Spleen (tissue), 11 donors: ENCODE data around the gene UBP1. TPM values are rescaled to one million over a fixed set of nuclear protein-coding genes. Genes with fewer than 3 reads are reported as not detected.
"Not testable (repeated sequence)": the region's sequence is repeated elsewhere in the genome, so short reads cannot be mapped to it uniquely, and the experiment has no call there.

Experiments
- DNase-seq: peaks from one replicate; pipeline ENCODE4 v3.0.0-alpha.2; 2020
- H3K27ac ChIP-seq, 8 donors: fragments of 200-600 bp; sonication (generic) in 7 of 8; 1 replicate in 4 of 8; 2 replicates in 4 of 8; pipeline versions ENCODE4 v1.5.0 to v1.8.0; 2016 to 2021; ENCODE audit warnings: inconsistent platforms in 4 of 8, mild to moderate bottlenecking in 4 of 8, moderate library complexity in 1 of 8
- H3K27me3 ChIP-seq, 7 donors: fragments of 200-600 bp; sonication (generic) in 6 of 7; replicated peaks in 1 of 7; 1 replicate in 4 of 7; 2 replicates in 3 of 7; pipeline versions ENCODE4 v1.5.0 to v1.8.0; 2016 to 2021; ENCODE audit warnings: inconsistent platforms in 3 of 7, mild to moderate bottlenecking in 1 of 7
- H3K36me3 ChIP-seq, 6 donors: fragments of 200-600 bp; sonication (generic) in 5 of 6; 1 replicate in 4 of 6; 2 replicates in 2 of 6; pipeline versions ENCODE4 v1.5.0 to v1.8.0; 2016 to 2021; ENCODE audit warnings: inconsistent platforms in 2 of 6
- H3K4me1 ChIP-seq, 6 donors: fragments of 200-600 bp; sonication (generic) in 5 of 6; 1 replicate in 3 of 6; 2 replicates in 3 of 6; pipeline versions ENCODE4 v1.5.0 to v1.8.0; 2016 to 2021; ENCODE audit warnings: inconsistent platforms in 3 of 6
- H3K4me3 ChIP-seq, 8 donors: fragments of 200-600 bp; sonication (generic) in 7 of 8; 1 replicate in 4 of 8; 2 replicates in 4 of 8; pipeline versions ENCODE4 v1.5.0 to v1.8.0; 2016 to 2021; ENCODE audit warnings: inconsistent platforms in 4 of 8, mild to moderate bottlenecking in 4 of 8, moderate library complexity in 2 of 8
- H3K9me3 ChIP-seq, 8 donors: fragments of 200-600 bp; sonication (generic) in 7 of 8; 1 replicate in 4 of 8; 2 replicates in 4 of 8; pipeline versions ENCODE4 v1.5.0 to v1.8.0; 2016 to 2021; ENCODE audit warnings: inconsistent platforms in 4 of 8
- POLR2A ChIP-seq, 3 donors: fragments of 450-650 bp; IDR thresholded peaks; one replicate each; pipeline ENCODE4 v1.5.1; 2017; ENCODE audit warnings: antibody characterized with exemption in 3 of 3, mild to moderate bottlenecking in 1 of 3
- POLR2AphosphoS5 ChIP-seq, 3 donors: sonication (generic); formaldehyde crosslinking; IDR thresholded peaks; one replicate each; pipeline ENCODE4 v1.5.1; 2017; ENCODE audit warnings: antibody characterized with exemption in 3 of 3
- WGBS, 5 donors: extraction: QIAGEN DNeasy Blood & Tissue Kit in 3 of 5; methylation state at CpG; one replicate each; pipeline versions ENCODE4 v1.1.5 to v1.1.7; 2013 to 2018; 5-methylcytosine and 5-hydroxymethylcytosine counted together
- intact Hi-C: fragments of 100-400 bp; cut with DNase I; formaldehyde crosslinking; loops from one replicate; pipeline ENCODE4 v1.15.0; 2023; ENCODE audit warnings: low total_unique reads
- polyA plus RNA-seq, 3 donors: library from polyadenylated mRNA; stranded (reverse); fragments of 200-250 nt; gene quantifications; one replicate each; pipeline ENCODE4 v1.2.1, GENCODE V29; 2013
- total RNA-seq, 7 donors: library from RNA; depleted of rRNA in 3 of 7; stranded (reverse); fragments of >200 nt in 3 of 7; fragmentation: NEBNext Ultra II Directional in 4 of 7; extraction: Animal tissue kit (Norgen Biotek cat#: 25700) in 4 of 7; gene quantifications; one replicate each; pipeline versions ENCODE4 v1.1.0 to v1.2.1, GENCODE V29; 2016 to 2021
- TF ChIP-seq, protein P1 (sequence below), 11 experiments: fragments of 200-600 bp in 7 of 11; fragments of 450-650 bp in 4 of 11; sonication (generic) in 4 of 11; IDR thresholded peaks in 8 of 11; conservative IDR thresholded peaks in 3 of 11; 1 replicate in 7 of 11; 2 replicates in 4 of 11; pipeline versions ENCODE4 v1.4.0 to v1.8.0; 2016 to 2021; ENCODE audit warnings: antibody characterized with exemption in 11 of 11, inconsistent platforms in 4 of 11, mild to moderate bottlenecking in 1 of 11
- donor health status: healthy with polysubstance abuse.
- donor health status: DM: no; HTN: no; CAD: no; lungs with moderate emphysema.
- donor health status: DM: no; HTN: no; CAD: no.
- donor health status: Bipolar disorder and iron deficiency.
- donor health status: healthy.
- donor health status: DM: no; HTN: no; CAD: no.
- donor health status: DM: yes; HTN: yes; CAD: no.

The UBP1 gene
- total and polyA plus RNA-seq, 10 donors: 27.6 to 88.2 (median 70.2) TPM

DNA sequence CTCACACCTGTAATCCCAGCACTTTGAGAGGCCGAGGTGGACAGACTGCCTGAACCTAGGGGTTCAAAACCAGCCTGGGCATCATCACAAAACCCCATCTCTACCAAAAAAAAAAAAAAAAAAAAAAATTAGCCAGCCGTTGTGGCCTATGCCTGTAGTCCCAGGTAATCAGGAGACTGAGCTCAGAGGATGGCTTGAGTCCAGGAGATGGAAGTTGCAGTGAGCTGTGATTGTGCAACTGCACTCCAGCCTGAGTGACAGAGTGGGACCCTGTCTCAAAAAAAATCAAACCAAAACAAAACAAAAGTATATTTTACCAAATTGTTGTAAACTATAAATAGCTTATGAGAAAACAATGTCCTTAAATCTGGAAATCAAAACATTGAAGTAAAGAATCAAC lies 34.7 kb upstream of the UBP1 start:
- H3K9me3 ChIP-seq: peaks cover 0 to 1% (median 0%) of the 10 kb centered on the region in 8 donors
- H3K4me3 ChIP-seq: no peak overlapping the region
- intact Hi-C loops: no loop called here

DNA sequence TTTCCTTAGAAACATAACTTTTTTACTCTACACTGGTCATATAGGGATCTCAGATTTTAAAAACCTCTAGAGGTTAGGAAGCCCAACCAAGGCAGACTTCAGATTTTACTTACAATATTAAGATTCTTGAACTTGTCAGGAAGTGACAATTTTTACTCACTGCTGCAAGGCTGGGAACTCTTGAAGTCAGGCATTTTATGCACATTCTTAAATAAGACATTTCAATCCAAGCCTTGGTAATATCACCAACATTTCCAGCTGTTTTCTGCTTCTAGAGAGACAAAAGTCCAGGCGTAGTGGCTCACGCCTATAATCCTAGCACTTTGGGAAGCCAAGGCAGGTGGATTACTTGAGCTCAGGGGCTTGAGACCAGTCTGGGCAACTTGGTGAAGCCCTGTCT lies 33.6 kb upstream of the UBP1 start:
- TF ChIP-seq POLR2A (IDR thresholded peaks at IDR 0.05): no peak
- TF ChIP-seq POLR2AphosphoS5 (IDR thresholded peaks at IDR 0.05): no peak
- DNase-seq: no peak
- intact Hi-C loops: no loop called here
- 91 to 98% (median 97%) methylated on average over 2 of the region's 2 CpGs for WGBS, 5 donors
- Histone ChIP-seq H3K36me3 (no peaks in the 10 kb centered on the region), H3K4me1 (no peaks in the 10 kb centered on the region), H3K9me3 (no peaks in the 10 kb centered on the region), H3K27ac (no peak overlapping the region), H3K4me3 (no peak overlapping the region), H3K27me3 (no peaks in the 10 kb centered on the region)

More for the DNA sequence above, 34.7 kb upstream of the UBP1 start:
- WGBS, 5 donors: 84 to 96% (median 87%) methylated on average over 2 of the region's 2 CpGs
- Histone ChIP-seq H3K4me1 (no peaks in the 10 kb centered on the region), H3K27me3 (no peaks in the 10 kb centered on the region), H3K27ac (no peak overlapping the region), H3K36me3 (no peaks in the 10 kb centered on the region)
- TF ChIP-seq POLR2AphosphoS5 (IDR thresholded peaks at IDR 0.05) (no peak), POLR2A (IDR thresholded peaks at IDR 0.05) (no peak)
- TF ChIP-seq, protein P1, sequence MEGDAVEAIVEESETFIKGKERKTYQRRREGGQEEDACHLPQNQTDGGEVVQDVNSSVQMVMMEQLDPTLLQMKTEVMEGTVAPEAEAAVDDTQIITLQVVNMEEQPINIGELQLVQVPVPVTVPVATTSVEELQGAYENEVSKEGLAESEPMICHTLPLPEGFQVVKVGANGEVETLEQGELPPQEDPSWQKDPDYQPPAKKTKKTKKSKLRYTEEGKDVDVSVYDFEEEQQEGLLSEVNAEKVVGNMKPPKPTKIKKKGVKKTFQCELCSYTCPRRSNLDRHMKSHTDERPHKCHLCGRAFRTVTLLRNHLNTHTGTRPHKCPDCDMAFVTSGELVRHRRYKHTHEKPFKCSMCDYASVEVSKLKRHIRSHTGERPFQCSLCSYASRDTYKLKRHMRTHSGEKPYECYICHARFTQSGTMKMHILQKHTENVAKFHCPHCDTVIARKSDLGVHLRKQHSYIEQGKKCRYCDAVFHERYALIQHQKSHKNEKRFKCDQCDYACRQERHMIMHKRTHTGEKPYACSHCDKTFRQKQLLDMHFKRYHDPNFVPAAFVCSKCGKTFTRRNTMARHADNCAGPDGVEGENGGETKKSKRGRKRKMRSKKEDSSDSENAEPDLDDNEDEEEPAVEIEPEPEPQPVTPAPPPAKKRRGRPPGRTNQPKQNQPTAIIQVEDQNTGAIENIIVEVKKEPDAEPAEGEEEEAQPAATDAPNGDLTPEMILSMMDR (IDR thresholded peaks at IDR 0.05 in 8 of 11, conservative IDR thresholded peaks at IDR 0.05 in 3 of 11): no peak
- DNase-seq: no peak

DNA sequence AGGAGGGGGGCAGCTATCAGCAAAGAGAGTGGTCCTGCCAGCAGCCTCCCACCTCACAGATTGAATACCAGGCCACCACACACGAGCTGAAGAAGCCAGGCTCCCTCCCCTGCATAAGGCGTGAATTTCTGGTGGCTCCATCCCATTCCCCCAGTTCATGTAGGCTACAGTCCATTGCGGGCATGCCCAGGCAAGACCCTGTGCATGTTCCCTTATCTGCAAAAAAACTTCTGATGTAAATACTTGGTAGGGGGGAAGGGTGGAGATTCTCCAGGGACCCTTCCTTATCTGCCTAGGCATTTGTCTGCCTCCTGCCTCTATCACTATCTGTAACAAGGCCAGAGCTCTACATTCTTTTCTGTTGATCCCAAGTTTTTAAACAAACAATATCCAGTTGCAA lies 27.6 kb upstream of the UBP1 start:
- WGBS, 5 donors: 79 to 96% (median 91%) methylated on average over 3 of the region's 3 CpGs
- DNase-seq: no peak
- H3K27me3 ChIP-seq: no peaks in the 10 kb centered on the region
- H3K4me1 ChIP-seq: no peaks in the 10 kb centered on the region
- H3K9me3 ChIP-seq: peaks cover 0 to 11% (median 7%) of the 10 kb centered on the region in 8 donors
- intact Hi-C loops: no loop called here
- peaks cover 0 to 15% (median 0%) of the 10 kb centered on the region in 6 donors for H3K36me3 ChIP-seq
- TF ChIP-seq POLR2A (IDR thresholded peaks at IDR 0.05): no peak
- no peak overlapping the region for H3K27ac ChIP-seq
- no peak overlapping the region for H3K4me3 ChIP-seq

DNA sequence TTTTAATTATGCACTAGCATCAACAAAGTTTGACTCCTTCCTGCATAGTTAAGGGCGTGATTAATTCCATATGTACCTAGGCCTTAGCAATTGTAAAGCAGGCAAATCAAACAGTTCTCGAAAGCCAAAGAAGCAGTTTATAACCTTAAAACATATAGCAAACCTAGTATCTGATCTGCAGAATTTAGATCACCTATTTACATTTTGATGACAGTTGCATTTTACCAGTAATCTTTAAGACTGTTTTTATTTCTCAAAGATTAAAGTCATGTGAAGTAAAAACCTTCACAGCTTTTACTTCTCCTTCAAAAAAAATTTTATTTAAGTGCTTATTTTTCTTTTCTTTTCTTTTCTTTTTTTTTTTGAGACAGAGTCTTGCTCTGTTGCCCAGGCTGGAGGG lies 20.9 kb upstream of the UBP1 start:
- Histone ChIP-seq H3K4me1 (no peaks in the 10 kb centered on the region), H3K27me3 (no peaks in the 10 kb centered on the region), H3K9me3 (peaks cover 5 to 47% (median 35%) of the 10 kb centered on the region in 8 donors), H3K4me3 (no peak overlapping the region), H3K27ac (no peak overlapping the region), H3K36me3 (peaks cover 0 to 13% (median 0%) of the 10 kb centered on the region in 6 donors)
- WGBS, 5 donors: 91 to 98% (median 96%) methylated on average over 2 of the region's 2 CpGs
- TF ChIP-seq POLR2AphosphoS5 (IDR thresholded peaks at IDR 0.05) (no peak), POLR2A (IDR thresholded peaks at IDR 0.05) (no peak)
- TF ChIP-seq, protein P1 (IDR thresholded peaks at IDR 0.05 in 8 of 11, conservative IDR thresholded peaks at IDR 0.05 in 3 of 11): no peak
- DNase-seq: no peak
- intact Hi-C loops: no loop called here

DNA sequence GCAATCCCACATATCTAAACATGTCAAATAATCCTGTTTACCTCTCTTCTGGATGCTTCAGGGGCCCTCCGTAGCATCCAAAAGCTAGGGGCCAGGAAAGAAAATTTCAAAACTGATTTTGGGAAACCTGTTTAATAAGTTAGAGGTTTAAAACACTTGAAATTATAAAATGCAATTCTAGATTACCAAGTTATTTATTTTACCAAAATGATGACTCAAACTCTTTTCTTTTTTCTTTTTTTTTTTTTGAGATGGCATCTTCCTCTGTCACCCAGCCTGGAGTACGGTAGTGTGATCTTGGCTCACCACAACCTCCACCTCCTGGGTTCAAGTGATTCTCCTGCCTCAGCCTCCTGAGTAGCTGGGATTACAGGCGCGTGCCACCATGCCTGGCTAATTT lies 19.4 kb upstream of the UBP1 start:
- H3K9me3 ChIP-seq: peaks cover 5 to 47% (median 35%) of the 10 kb centered on the region in 8 donors
- intact Hi-C loops, H3K27ac ChIP-seq, H3K4me1 ChIP-seq, DNase-seq, H3K27me3 ChIP-seq, H3K4me3 ChIP-seq: not testable (repeated sequence)
- peaks cover 0 to 13% (median 0%) of the 10 kb centered on the region in 6 donors for H3K36me3 ChIP-seq
- WGBS, 5 donors: 95 to 99% (median 97%) methylated on average over 4 of the region's 4 CpGs

DNA sequence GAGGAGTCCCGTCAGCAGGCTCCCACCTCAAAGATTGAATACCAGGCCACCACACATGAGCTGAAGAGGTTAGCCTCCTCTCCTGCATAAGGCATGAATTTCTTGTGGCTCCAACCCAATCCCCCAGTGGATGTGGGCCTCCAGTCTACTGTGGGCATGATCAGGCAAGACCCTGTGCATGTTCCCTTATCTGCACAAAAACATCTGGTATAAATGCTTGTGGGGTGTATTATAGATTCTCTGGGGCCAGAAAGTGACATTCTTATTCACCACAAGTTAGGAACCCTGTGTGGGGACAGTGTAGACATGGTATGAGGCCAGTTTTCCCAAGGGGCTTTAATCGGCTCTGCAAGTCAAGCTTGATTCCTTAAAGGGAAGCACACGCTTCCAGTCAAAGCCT lies 18.2 kb upstream of the UBP1 start:
- 78 to 100% (median 95%) methylated on average over 3 of the region's 3 CpGs for WGBS, 5 donors
- no peak for DNase-seq
- H3K4me1 ChIP-seq: no peaks in the 10 kb centered on the region
- no peaks in the 10 kb centered on the region for H3K27me3 ChIP-seq
- H3K27ac ChIP-seq: no peak overlapping the region
- no peak for TF ChIP-seq POLR2A (IDR thresholded peaks at IDR 0.05)
- TF ChIP-seq, protein P1 (IDR thresholded peaks at IDR 0.05 in 8 of 11, conservative IDR thresholded peaks at IDR 0.05 in 3 of 11): no peak
- TF ChIP-seq POLR2AphosphoS5 (IDR thresholded peaks at IDR 0.05): no peak
- peaks cover 0 to 13% (median 0%) of the 10 kb centered on the region in 6 donors for H3K36me3 ChIP-seq
- H3K4me3 ChIP-seq: no peak overlapping the region
- intact Hi-C loops: no loop called here
- peaks cover 5 to 56% (median 37%) of the 10 kb centered on the region in 8 donors for H3K9me3 ChIP-seq
